ENCODE results near the gene SLC25A27.

SLC25A27 gene

GRCh38 chr6:46652603-46653438, at the start of gene SLC25A27, which contains the start of gene CYP39A1:
TSS of gene SLC25A27 (plus strand) at chr6:46652975. CDS start at chr6:46653193, 218 bp downstream.
TSS of gene CYP39A1 (minus strand) at chr6:46652818. CDS start at chr6:46652582, 236 bp downstream.
- Histone ChIP-seq H3K9me3 (ENCODE audit: control insufficient read depth, low read depth, low read length) (no peaks in the 10 kb centered on the region), H3K4me3 (ENCODE audit: low read length) (peak within 1 kb of the TSS; percentile 95), H3K4me1 (ENCODE audit: control insufficient read depth, low read depth, low read length) (peaks cover 9% of the 10 kb centered on the region), H3K27ac (ENCODE audit: low read length) (no peak within 1 kb of the TSS), H3K9ac (ENCODE audit: low read length) (peak within 1 kb of the TSS; percentile 78), H3K27me3 (ENCODE audit: control insufficient read depth, insufficient read depth, low read length) (peaks cover 20% of the 10 kb centered on the region), H3K36me3 (ENCODE audit: control insufficient read depth, low read depth, low read length) (no peaks in the 10 kb centered on the region)

- Histone ChIP-seq H3K4me1 (ENCODE audit: control insufficient read depth, low read depth, low read length) (no peaks in the 10 kb centered on the region), H3K27me3 (ENCODE audit: control insufficient read depth, insufficient read depth, low read length) (no peaks in the 10 kb centered on the region)
These were observed 47.5 kb upstream of the SLC25A27 start for GRCh38 chr6:46605091-46605797.

GRCh38 chr6:46606338-46606737, 46.4 kb upstream of the SLC25A27 start:
- Histone ChIP-seq H3K27ac (ENCODE audit: low read length) (no peak overlapping the region), H3K9me3 (ENCODE audit: control insufficient read depth, low read depth, low read length) (no peaks in the 10 kb centered on the region), H3K9ac (ENCODE audit: low read length) (no peak overlapping the region), H3K27me3 (ENCODE audit: control insufficient read depth, insufficient read depth, low read length) (no peaks in the 10 kb centered on the region), H3K4me3 (ENCODE audit: low read length) (no peak overlapping the region), H3K36me3 (ENCODE audit: control insufficient read depth, low read depth, low read length) (no peaks in the 10 kb centered on the region), H3K4me1 (ENCODE audit: control insufficient read depth, low read depth, low read length) (no peaks in the 10 kb centered on the region)

More at GRCh38 chr6:46605091-46605797, 47.5 kb upstream of the SLC25A27 start:
- no peaks in the 10 kb centered on the region for H3K36me3 ChIP-seq (ENCODE audit: control insufficient read depth, low read depth, low read length)
- H3K9me3 ChIP-seq (ENCODE audit: control insufficient read depth, low read depth, low read length), result no peaks in the 10 kb centered on the region
- H3K9ac ChIP-seq (ENCODE audit: low read length), result no peak overlapping the region
- no peak overlapping the region for H3K4me3 ChIP-seq (ENCODE audit: low read length)
- no peak overlapping the region for H3K27ac ChIP-seq (ENCODE audit: low read length)

- H3K9me3 ChIP-seq (ENCODE audit: control insufficient read depth, low read depth, low read length), result no peaks in the 10 kb centered on the region
- no peaks in the 10 kb centered on the region for H3K36me3 ChIP-seq (ENCODE audit: control insufficient read depth, low read depth, low read length)
- no peak overlapping the region for H3K9ac ChIP-seq (ENCODE audit: low read length)
- H3K27ac ChIP-seq (ENCODE audit: low read length), result no peak overlapping the region
- H3K27me3 ChIP-seq (ENCODE audit: control insufficient read depth, insufficient read depth, low read length), result no peaks in the 10 kb centered on the region
- no peaks in the 10 kb centered on the region for H3K4me1 ChIP-seq (ENCODE audit: control insufficient read depth, low read depth, low read length)
- H3K4me3 ChIP-seq (ENCODE audit: low read length), result no peak overlapping the region
These were observed 41.8 kb upstream of the SLC25A27 start for GRCh38 chr6:46610862-46611553.

- no peaks in the 10 kb centered on the region for H3K9me3 ChIP-seq (ENCODE audit: control insufficient read depth, low read depth, low read length)
- no peaks in the 10 kb centered on the region for H3K36me3 ChIP-seq (ENCODE audit: control insufficient read depth, low read depth, low read length)
- H3K27ac ChIP-seq (ENCODE audit: low read length), result no peak overlapping the region
- H3K9ac ChIP-seq (ENCODE audit: low read length), result no peak overlapping the region
- H3K4me3 ChIP-seq (ENCODE audit: low read length), result no peak overlapping the region
- H3K27me3 ChIP-seq (ENCODE audit: control insufficient read depth, insufficient read depth, low read length), result no peaks in the 10 kb centered on the region
- H3K4me1 ChIP-seq (ENCODE audit: control insufficient read depth, low read depth, low read length), result no peaks in the 10 kb centered on the region
These were observed 40.1 kb upstream of the SLC25A27 start for GRCh38 chr6:46612645-46613044.

- H3K27me3 ChIP-seq (ENCODE audit: control insufficient read depth, insufficient read depth, low read length), result no peaks in the 10 kb centered on the region
- no peaks in the 10 kb centered on the region for H3K9me3 ChIP-seq (ENCODE audit: control insufficient read depth, low read depth, low read length)
- no peak overlapping the region for H3K27ac ChIP-seq (ENCODE audit: low read length)
- H3K4me1 ChIP-seq (ENCODE audit: control insufficient read depth, low read depth, low read length), result no peaks in the 10 kb centered on the region
- H3K9ac ChIP-seq (ENCODE audit: low read length), result no peak overlapping the region
- no peak overlapping the region for H3K4me3 ChIP-seq (ENCODE audit: low read length)
- H3K36me3 ChIP-seq (ENCODE audit: control insufficient read depth, low read depth, low read length), result no peaks in the 10 kb centered on the region
These were observed 34.0 kb upstream of the SLC25A27 start for GRCh38 chr6:46618726-46619125.

GRCh38 chr6:46626228-46626909, 26.4 kb upstream of the SLC25A27 start:
- Histone ChIP-seq H3K4me1 (ENCODE audit: control insufficient read depth, low read depth, low read length) (no peaks in the 10 kb centered on the region), H3K4me3 (ENCODE audit: low read length) (no peak overlapping the region), H3K36me3 (ENCODE audit: control insufficient read depth, low read depth, low read length) (no peaks in the 10 kb centered on the region)

GRCh38 chr6:46626976-46627375, 25.8 kb upstream of the SLC25A27 start:
- H3K4me1 ChIP-seq (ENCODE audit: control insufficient read depth, low read depth, low read length), result no peaks in the 10 kb centered on the region
- no peaks in the 10 kb centered on the region for H3K27me3 ChIP-seq (ENCODE audit: control insufficient read depth, insufficient read depth, low read length)
- H3K4me3 ChIP-seq (ENCODE audit: low read length), result no peak overlapping the region
- no peak overlapping the region for H3K9ac ChIP-seq (ENCODE audit: low read length)
- no peaks in the 10 kb centered on the region for H3K36me3 ChIP-seq (ENCODE audit: control insufficient read depth, low read depth, low read length)
- no peaks in the 10 kb centered on the region for H3K9me3 ChIP-seq (ENCODE audit: control insufficient read depth, low read depth, low read length)
- no peak overlapping the region for H3K27ac ChIP-seq (ENCODE audit: low read length)

More at GRCh38 chr6:46626228-46626909, 26.4 kb upstream of the SLC25A27 start:
- H3K27me3 ChIP-seq (ENCODE audit: control insufficient read depth, insufficient read depth, low read length), result no peaks in the 10 kb centered on the region
- no peak overlapping the region for H3K9ac ChIP-seq (ENCODE audit: low read length)
- H3K27ac ChIP-seq (ENCODE audit: low read length), result no peak overlapping the region
- no peaks in the 10 kb centered on the region for H3K9me3 ChIP-seq (ENCODE audit: control insufficient read depth, low read depth, low read length)

GRCh38 chr6:46628498-46628897, 24.3 kb upstream of the SLC25A27 start:
- Histone ChIP-seq H3K9ac (ENCODE audit: low read length) (no peak overlapping the region), H3K27me3 (ENCODE audit: control insufficient read depth, insufficient read depth, low read length) (no peaks in the 10 kb centered on the region), H3K4me1 (ENCODE audit: control insufficient read depth, low read depth, low read length) (no peaks in the 10 kb centered on the region), H3K4me3 (ENCODE audit: low read length) (no peak overlapping the region), H3K9me3 (ENCODE audit: control insufficient read depth, low read depth, low read length) (no peaks in the 10 kb centered on the region), H3K27ac (ENCODE audit: low read length) (no peak overlapping the region), H3K36me3 (ENCODE audit: control insufficient read depth, low read depth, low read length) (no peaks in the 10 kb centered on the region)

- Histone ChIP-seq H3K9me3 (ENCODE audit: control insufficient read depth, low read depth, low read length) (no peaks in the 10 kb centered on the region), H3K4me3 (ENCODE audit: low read length) (no peak overlapping the region), H3K36me3 (ENCODE audit: control insufficient read depth, low read depth, low read length) (no peaks in the 10 kb centered on the region), H3K4me1 (ENCODE audit: control insufficient read depth, low read depth, low read length) (no peaks in the 10 kb centered on the region), H3K9ac (ENCODE audit: low read length) (no peak overlapping the region), H3K27me3 (ENCODE audit: control insufficient read depth, insufficient read depth, low read length) (no peaks in the 10 kb centered on the region), H3K27ac (ENCODE audit: low read length) (no peak overlapping the region)
These were observed 23.8 kb upstream of the SLC25A27 start for GRCh38 chr6:46628976-46629375.

GRCh38 chr6:46629691-46630090, 23.1 kb upstream of the SLC25A27 start:
- no peak overlapping the region for H3K4me3 ChIP-seq (ENCODE audit: low read length)
- no peaks in the 10 kb centered on the region for H3K9me3 ChIP-seq (ENCODE audit: control insufficient read depth, low read depth, low read length)
- H3K36me3 ChIP-seq (ENCODE audit: control insufficient read depth, low read depth, low read length), result no peaks in the 10 kb centered on the region
- no peaks in the 10 kb centered on the region for H3K4me1 ChIP-seq (ENCODE audit: control insufficient read depth, low read depth, low read length)
- H3K27me3 ChIP-seq (ENCODE audit: control insufficient read depth, insufficient read depth, low read length), result no peaks in the 10 kb centered on the region
- no peak overlapping the region for H3K27ac ChIP-seq (ENCODE audit: low read length)
- no peak overlapping the region for H3K9ac ChIP-seq (ENCODE audit: low read length)
